IPS-20b (cell line): ENCODE measurements around the gene FLT1.

ENCODE experiments used
- H3K27ac ChIP-seq: one replicate; pipeline ENCODE4 v1.5.1; 2013; ENCODE audit warnings: low read length
- H3K27me3 ChIP-seq: 2 replicates; pipeline ENCODE4 v1.6.1; 2013; ENCODE audit warnings: mild to moderate bottlenecking, low read length, inconsistent platforms; ENCODE audit not compliant: insufficient read depth
- H3K36me3 ChIP-seq: 2 replicates; pipeline ENCODE4 v1.6.1; 2013; ENCODE audit warnings: low read depth, mild to moderate bottlenecking, inconsistent platforms, low read length, moderate library complexity; ENCODE audit not compliant: insufficient read depth
- H3K4me1 ChIP-seq: 2 replicates; pipeline ENCODE4 v1.6.1; 2013; ENCODE audit warnings: mild to moderate bottlenecking, control low read depth, inconsistent platforms, low read length, moderate library complexity; ENCODE audit not compliant: insufficient read depth
- H3K4me3 ChIP-seq: 2 replicates; pipeline ENCODE4 v1.5.1; 2013; ENCODE audit warnings: mild to moderate bottlenecking, low read length, inconsistent platforms
- H3K9ac ChIP-seq: 2 replicates; pipeline ENCODE4 v1.6.1; 2013; ENCODE audit warnings: low read depth, mild to moderate bottlenecking, inconsistent platforms, low read length, moderate library complexity
- H3K9me3 ChIP-seq: 2 replicates; pipeline ENCODE4 v1.6.1; 2013; ENCODE audit warnings: mild to moderate bottlenecking, low read depth, low read length, inconsistent platforms; ENCODE audit not compliant: insufficient read depth

FLT1 gene

DNA sequence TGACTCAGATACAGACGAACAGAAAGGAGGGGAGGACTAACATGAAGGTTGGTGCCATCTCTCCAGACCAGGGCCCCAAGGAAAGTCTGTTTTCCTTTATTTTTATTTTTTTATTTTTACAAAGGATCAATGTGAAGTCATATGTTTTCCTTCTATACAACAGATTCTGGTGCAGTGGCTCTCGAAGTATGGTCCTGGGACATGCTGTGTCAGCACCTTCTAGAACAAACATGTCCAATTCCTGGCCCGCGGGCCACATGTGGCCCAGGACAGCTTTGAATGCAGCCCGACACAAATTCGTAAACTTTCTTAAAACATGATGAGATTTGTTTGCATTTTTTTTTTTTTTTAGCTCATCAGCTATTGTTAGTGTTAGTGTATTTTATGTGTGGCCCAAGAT lies 174.7 kb downstream of the FLT1 start:
- Histone ChIP-seq H3K27ac (no peak overlapping the region), H3K36me3 (peaks cover 35% of the 10 kb centered on the region; the same call in 1 of the 2 replicates), H3K9me3 (no peaks in the 10 kb centered on the region), H3K4me1 (no peaks in the 10 kb centered on the region; the same call in 1 of the 2 replicates), H3K4me3 (no peak overlapping the region), H3K9ac (no peak overlapping the region), H3K27me3 (no peaks in the 10 kb centered on the region)

- Histone ChIP-seq H3K36me3 (peaks cover 35% of the 10 kb centered on the region; the same call in 1 of the 2 replicates), H3K27ac (no peak overlapping the region), H3K27me3 (no peaks in the 10 kb centered on the region), H3K4me3 (no peak overlapping the region), H3K9ac (no peak overlapping the region), H3K9me3 (no peaks in the 10 kb centered on the region), H3K4me1 (no peaks in the 10 kb centered on the region; the same call in 1 of the 2 replicates)
These were observed 175.4 kb downstream of the FLT1 start for GRCh38 chr13:28319528-28319927.

GRCh38 chr13:28318496-28318895 lies 176.4 kb downstream of the FLT1 start:
- Histone ChIP-seq H3K27ac (no peak overlapping the region), H3K4me1 (no peaks in the 10 kb centered on the region), H3K36me3 (peaks cover 35% of the 10 kb centered on the region; the same call in 1 of the 2 replicates), H3K9ac (no peak overlapping the region), H3K4me3 (no peak overlapping the region), H3K27me3 (no peaks in the 10 kb centered on the region), H3K9me3 (no peaks in the 10 kb centered on the region)

DNA sequence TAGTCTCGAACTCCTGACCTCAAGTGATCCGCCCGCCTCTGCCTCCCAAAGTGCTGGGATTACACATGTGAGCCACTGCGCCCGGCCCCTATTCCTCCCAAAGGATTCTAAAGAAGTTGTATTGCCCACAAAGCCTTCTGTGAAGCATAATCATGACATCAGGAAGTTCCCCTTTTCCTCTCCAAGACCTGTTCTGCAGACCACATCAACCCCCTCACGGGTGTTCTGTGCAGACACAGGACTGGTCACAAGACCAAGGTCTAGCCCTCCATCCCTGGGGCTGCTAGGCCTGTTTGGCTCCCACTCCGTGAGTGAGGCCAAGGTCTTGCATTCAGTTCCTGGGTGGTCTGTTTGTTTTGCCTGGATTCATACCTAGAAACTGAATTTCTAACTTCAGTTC lies 178.1 kb downstream of the FLT1 start:
- Histone ChIP-seq H3K27ac (no peak overlapping the region), H3K4me3 (no peak overlapping the region), H3K9ac (no peak overlapping the region), H3K4me1 (no peaks in the 10 kb centered on the region), H3K9me3 (no peaks in the 10 kb centered on the region), H3K27me3 (no peaks in the 10 kb centered on the region), H3K36me3 (peaks cover 37% of the 10 kb centered on the region; the same call in 1 of the 2 replicates)

DNA sequence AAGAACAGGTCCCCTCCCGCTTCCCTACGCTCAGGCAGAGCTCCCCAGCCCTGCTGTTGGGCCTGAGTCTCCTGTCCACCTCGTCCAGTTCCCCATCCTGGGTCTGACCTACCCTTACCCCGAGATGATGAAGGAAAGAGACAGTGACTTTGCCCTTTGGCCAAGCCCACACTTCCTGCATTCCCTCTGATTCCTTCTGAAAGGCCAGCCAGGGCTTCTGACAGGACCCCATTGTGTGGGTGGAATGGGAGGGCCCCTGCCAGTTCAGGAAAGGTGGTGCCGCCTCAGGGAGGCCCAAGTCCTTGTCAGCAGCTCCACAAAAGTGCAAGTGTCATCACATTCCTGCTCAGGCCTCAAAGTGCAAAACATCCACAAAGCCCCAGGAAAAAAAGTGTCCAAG lies 178.8 kb downstream of the FLT1 start:
- H3K4me1 ChIP-seq = no peaks in the 10 kb centered on the region
- no peak overlapping the region for H3K9ac ChIP-seq
- no peak overlapping the region for H3K27ac ChIP-seq
- H3K9me3 ChIP-seq = no peaks in the 10 kb centered on the region
- H3K27me3 ChIP-seq = no peaks in the 10 kb centered on the region
- peaks cover 36% of the 10 kb centered on the region; the same call in 1 of the 2 replicates for H3K36me3 ChIP-seq
- no peak overlapping the region for H3K4me3 ChIP-seq

DNA sequence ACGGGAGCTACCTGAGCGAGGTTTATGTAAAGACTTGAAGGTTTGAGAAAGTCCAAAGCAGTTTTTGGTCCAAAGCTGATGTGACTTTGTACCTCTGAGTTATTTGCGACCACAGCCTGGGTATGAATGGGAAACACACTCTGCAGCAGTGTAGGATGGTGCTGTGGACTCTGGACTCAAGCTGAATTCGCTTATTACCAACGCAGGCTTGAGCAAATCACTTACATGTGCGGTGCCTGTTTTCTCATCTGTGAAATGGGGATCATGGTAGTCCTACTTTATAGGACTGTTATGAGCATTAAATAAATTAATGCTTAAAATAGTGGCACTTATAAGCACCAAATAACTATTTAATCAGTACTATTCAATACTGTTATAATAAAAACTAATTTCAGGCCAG lies 180.0 kb downstream of the FLT1 start:
- H3K4me1 ChIP-seq = no peaks in the 10 kb centered on the region
- H3K27me3 ChIP-seq = no peaks in the 10 kb centered on the region
- no peak overlapping the region for H3K4me3 ChIP-seq
- peaks cover 28% of the 10 kb centered on the region; the same call in 1 of the 2 replicates for H3K36me3 ChIP-seq
- no peaks in the 10 kb centered on the region for H3K9me3 ChIP-seq
- no peak overlapping the region for H3K27ac ChIP-seq
- no peak overlapping the region for H3K9ac ChIP-seq

DNA sequence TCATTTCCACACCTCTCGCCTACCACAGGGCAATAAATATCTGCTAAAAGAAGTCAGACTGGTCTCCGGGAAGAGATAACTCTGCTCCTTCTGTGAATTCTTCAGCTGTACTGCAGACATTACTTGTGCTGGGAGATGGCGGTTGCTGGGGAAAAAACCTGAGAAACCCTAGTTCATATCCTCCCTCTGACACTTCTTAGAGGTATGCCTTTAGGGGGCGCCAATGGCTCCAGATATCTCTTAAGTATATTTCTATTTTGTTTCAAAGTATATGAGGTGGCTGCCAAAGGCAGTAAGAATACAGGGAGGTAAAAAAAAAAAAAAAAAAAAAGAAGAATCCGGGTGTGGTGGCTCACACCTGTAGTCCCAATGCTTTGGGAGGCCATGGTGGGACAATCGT lies 181.3 kb downstream of the FLT1 start:
- Histone ChIP-seq H3K9ac (no peak overlapping the region), H3K27me3 (no peaks in the 10 kb centered on the region), H3K4me3 (no peak overlapping the region), H3K27ac (no peak overlapping the region), H3K9me3 (no peaks in the 10 kb centered on the region), H3K4me1 (peaks cover 2% of the 10 kb centered on the region), H3K36me3 (peaks cover 20% of the 10 kb centered on the region; the same call in 1 of the 2 replicates)

- Histone ChIP-seq H3K27ac (no peak overlapping the region), H3K9me3 (no peaks in the 10 kb centered on the region), H3K4me3 (no peak overlapping the region), H3K36me3 (peaks cover 20% of the 10 kb centered on the region; the same call in 1 of the 2 replicates), H3K27me3 (no peaks in the 10 kb centered on the region), H3K9ac (no peak overlapping the region), H3K4me1 (peaks cover 22% of the 10 kb centered on the region)
These were observed 188.6 kb downstream of the FLT1 start for GRCh38 chr13:28306325-28306724.

DNA sequence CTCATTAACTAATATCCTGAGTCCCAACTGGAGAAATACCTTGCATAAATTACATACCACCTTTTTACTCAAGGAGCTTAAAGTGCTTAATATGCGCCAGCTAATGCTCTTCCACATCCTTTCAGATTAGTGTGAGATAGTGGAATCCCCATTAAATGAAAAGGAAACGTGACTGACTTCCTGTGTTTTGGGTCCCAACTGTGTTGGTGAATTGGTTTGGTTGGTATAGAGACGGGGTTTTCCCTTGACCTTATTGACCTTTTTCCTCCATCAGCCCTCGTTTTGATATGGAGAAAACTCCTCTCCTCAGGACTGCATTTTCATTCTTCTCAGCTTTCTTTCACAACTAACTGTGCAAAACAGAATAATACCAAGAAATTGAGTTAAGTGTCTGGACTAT lies 193.1 kb downstream of the FLT1 start:
- Histone ChIP-seq H3K27me3 (no peaks in the 10 kb centered on the region), H3K9ac (no peak overlapping the region), H3K27ac (no peak overlapping the region), H3K9me3 (no peaks in the 10 kb centered on the region), H3K4me3 (no peak overlapping the region), H3K36me3 (peaks cover 15% of the 10 kb centered on the region; the same call in 1 of the 2 replicates), H3K4me1 (peaks cover 26% of the 10 kb centered on the region)

- Histone ChIP-seq H3K36me3 (no peaks in the 10 kb centered on the region; the same call in 1 of the 2 replicates), H3K4me1 (peaks cover 35% of the 10 kb centered on the region), H3K4me3 (no peak overlapping the region), H3K9ac (no peak overlapping the region), H3K27me3 (no peaks in the 10 kb centered on the region), H3K9me3 (no peaks in the 10 kb centered on the region), H3K27ac (no peak overlapping the region)
These were observed 195.0 kb downstream of the FLT1 start for GRCh38 chr13:28299916-28300315.

- no peaks in the 10 kb centered on the region for H3K27me3 ChIP-seq
- H3K4me1 ChIP-seq = peaks cover 54% of the 10 kb centered on the region
- H3K36me3 ChIP-seq = peaks cover 17% of the 10 kb centered on the region
- no peaks in the 10 kb centered on the region for H3K9me3 ChIP-seq
- H3K9ac ChIP-seq = no peak overlapping the region
- no peak overlapping the region for H3K27ac ChIP-seq
- no peak overlapping the region for H3K4me3 ChIP-seq
These were observed 197.6 kb downstream of the FLT1 start for GRCh38 chr13:28297341-28297740.

GRCh38 chr13:28286263-28286662 lies 208.7 kb downstream of the FLT1 start:
- H3K9me3 ChIP-seq = no peaks in the 10 kb centered on the region
- H3K27ac ChIP-seq = no peak overlapping the region
- H3K27me3 ChIP-seq = no peaks in the 10 kb centered on the region
- no peaks in the 10 kb centered on the region for H3K4me1 ChIP-seq
- H3K36me3 ChIP-seq = peaks cover 62% of the 10 kb centered on the region
- H3K4me3 ChIP-seq = no peak overlapping the region
- no peak overlapping the region for H3K9ac ChIP-seq
